Measurements from ENCODE around the gene PMFBP1. TPM values are rescaled to one million over a fixed set of nuclear protein-coding genes. Genes with fewer than 3 reads are reported as not detected.

PMFBP1 gene
- total RNA-seq, 1 experiment from 2014 or later, result 0.55 TPM

GRCh38 chr16:72104905-72105304 is 67.0 kb downstream of the PMFBP1 start:
- H4K20me1 ChIP-seq (ENCODE audit: insufficient read depth), result no peaks in the 10 kb centered on the region
- H3K4me2 ChIP-seq, result no peak overlapping the region
- H3K9me2 ChIP-seq (ENCODE audit: insufficient read depth), result no peaks in the 10 kb centered on the region
- no peaks in the 10 kb centered on the region for H3K79me2 ChIP-seq (ENCODE audit: low read depth)
- no peak for DNase-seq
- no peaks in the 10 kb centered on the region for H3F3A ChIP-seq (ENCODE audit: insufficient read depth, low read depth)
- H2AFZ ChIP-seq, result no peak overlapping the region
- no TSS peak for BruUV-seq (replicated peaks)
- H3K4me3 ChIP-seq, result no peak overlapping the region
- ChIA-PET POLR2A (ENCODE audit: unreplicated experiment) (no interaction called here), CTCF (no interaction called here)
- TF ChIP-seq EZH2 (IDR thresholded peaks at IDR 0.05; ENCODE audit: low read depth) (no peak), CTCF (conservative IDR thresholded peaks at IDR 0.05) (no peak)
- H3K27me3 ChIP-seq (ENCODE audit: insufficient read depth, low read depth), result no peaks in the 10 kb centered on the region
- H3K36me3 ChIP-seq (ENCODE audit: low read depth), result peaks cover 10% of the 10 kb centered on the region; the same call in 1 of the 2 replicates
- no peaks in the 10 kb centered on the region for H3K9me3 ChIP-seq (ENCODE audit: insufficient read depth, low read depth)
- H3K4me1 ChIP-seq (replicated peaks; ENCODE audit: insufficient read depth), result no peaks in the 10 kb centered on the region
- intact Hi-C loops (cut with micrococcal nuclease; ENCODE audit: unreplicated experiment), result no loop called here
- no peak overlapping the region for H3K27ac ChIP-seq

- CTCF ChIA-PET, result no interaction called here
- no peak for DNase-seq
- Histone ChIP-seq H2AFZ (no peak overlapping the region), H3F3A (ENCODE audit: insufficient read depth, low read depth) (no peaks in the 10 kb centered on the region), H3K4me1 (replicated peaks; ENCODE audit: insufficient read depth) (no peaks in the 10 kb centered on the region), H3K36me3 (ENCODE audit: low read depth) (peaks cover 13% of the 10 kb centered on the region; the same call in 1 of the 2 replicates), H3K9me3 (ENCODE audit: insufficient read depth, low read depth) (no peaks in the 10 kb centered on the region), H3K4me3 (no peak overlapping the region), H3K79me2 (ENCODE audit: low read depth) (peaks cover 3% of the 10 kb centered on the region), H3K9me2 (ENCODE audit: insufficient read depth) (no peaks in the 10 kb centered on the region), H3K27ac (no peak overlapping the region), H4K20me1 (ENCODE audit: insufficient read depth) (peaks cover 5% of the 10 kb centered on the region; the same call in 1 of the 2 replicates), H3K4me2 (no peak overlapping the region), H3K27me3 (ENCODE audit: insufficient read depth, low read depth) (no peaks in the 10 kb centered on the region)
- intact Hi-C loops (cut with micrococcal nuclease; ENCODE audit: unreplicated experiment), result no loop called here
- POLR2A ChIA-PET (ENCODE audit: unreplicated experiment), result no interaction called here
- BruUV-seq (replicated peaks), result no TSS peak
- no peak for TF ChIP-seq EZH2 (IDR thresholded peaks at IDR 0.05; ENCODE audit: low read depth)
- TF ChIP-seq CTCF (conservative IDR thresholded peaks at IDR 0.05), result no peak
These were observed 70.8 kb downstream of the PMFBP1 start for GRCh38 chr16:72101195-72101594.

- Histone ChIP-seq H3K27ac (no peak overlapping the region), H3K79me2 (ENCODE audit: low read depth) (peaks cover 21% of the 10 kb centered on the region), H2AFZ (no peak overlapping the region), H3K4me3 (no peak overlapping the region), H4K20me1 (ENCODE audit: insufficient read depth) (peaks cover 15% of the 10 kb centered on the region; the same call in 1 of the 2 replicates), H3K4me2 (no peak overlapping the region), H3K9me2 (ENCODE audit: insufficient read depth) (no peaks in the 10 kb centered on the region), H3K4me1 (replicated peaks; ENCODE audit: insufficient read depth) (peaks cover 11% of the 10 kb centered on the region), H3K36me3 (ENCODE audit: low read depth) (0 out of 2 replicates have a peak, but pooled peaks cover 13% of the 10 kb centered on the region), H3K27me3 (ENCODE audit: insufficient read depth, low read depth) (no peaks in the 10 kb centered on the region), H3K9me3 (ENCODE audit: insufficient read depth, low read depth) (no peaks in the 10 kb centered on the region), H3F3A (ENCODE audit: insufficient read depth, low read depth) (no peaks in the 10 kb centered on the region)
- intact Hi-C loops (cut with micrococcal nuclease; ENCODE audit: unreplicated experiment), result loop anchor here (1.0 kb wide), 1 partner anchor 33 kb away; no protein-coding TSS in a partner anchor
- BruUV-seq (replicated peaks), result no TSS peak
- peak in 1 of 2 experiments; percentile 39 for DNase-seq
- TF ChIP-seq CTCF (conservative IDR thresholded peaks at IDR 0.05) (peak; percentile 76), EZH2 (IDR thresholded peaks at IDR 0.05; ENCODE audit: low read depth) (no peak)
- CTCF ChIA-PET, result no interaction called here
- POLR2A ChIA-PET (ENCODE audit: unreplicated experiment), result no interaction called here
These were observed 72.6 kb downstream of the PMFBP1 start for GRCh38 chr16:72099377-72099818.

Measured in PC-9 (cell line).